ENCODE measurements around the gene ARSB. TPM values are rescaled to one million over a fixed set of nuclear protein-coding genes. Genes with fewer than 3 reads are reported as not detected.

ARSB gene
- total RNA-seq, 1 donor from 2014 or later: 1.8 TPM

DNA sequence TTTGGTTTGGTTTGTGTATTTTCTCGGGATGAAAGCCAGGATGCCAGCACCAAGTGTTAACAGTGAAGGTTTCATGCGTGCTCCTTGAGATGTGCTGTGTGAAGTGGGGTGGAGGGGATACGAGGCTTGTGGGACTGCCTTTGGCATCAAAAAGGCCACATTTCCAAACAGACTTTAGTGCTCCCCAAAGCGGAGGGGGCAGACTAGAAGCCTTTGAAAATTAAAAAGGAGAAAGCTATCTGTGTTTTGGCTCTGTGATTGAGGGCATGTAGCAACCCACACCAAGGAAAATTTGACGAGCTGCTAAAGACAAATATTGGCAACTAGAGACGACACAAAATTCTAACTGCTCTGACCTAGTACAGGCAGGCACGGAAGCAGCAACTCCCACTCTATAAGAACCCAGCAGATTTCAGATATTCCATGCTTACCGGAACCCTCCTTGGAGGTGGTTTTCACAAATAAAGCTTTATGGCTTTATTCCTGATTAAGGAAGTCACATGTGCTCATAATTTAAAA is 154.5 kb downstream of the ARSB start:
- ATAC-seq: no peak

DNA sequence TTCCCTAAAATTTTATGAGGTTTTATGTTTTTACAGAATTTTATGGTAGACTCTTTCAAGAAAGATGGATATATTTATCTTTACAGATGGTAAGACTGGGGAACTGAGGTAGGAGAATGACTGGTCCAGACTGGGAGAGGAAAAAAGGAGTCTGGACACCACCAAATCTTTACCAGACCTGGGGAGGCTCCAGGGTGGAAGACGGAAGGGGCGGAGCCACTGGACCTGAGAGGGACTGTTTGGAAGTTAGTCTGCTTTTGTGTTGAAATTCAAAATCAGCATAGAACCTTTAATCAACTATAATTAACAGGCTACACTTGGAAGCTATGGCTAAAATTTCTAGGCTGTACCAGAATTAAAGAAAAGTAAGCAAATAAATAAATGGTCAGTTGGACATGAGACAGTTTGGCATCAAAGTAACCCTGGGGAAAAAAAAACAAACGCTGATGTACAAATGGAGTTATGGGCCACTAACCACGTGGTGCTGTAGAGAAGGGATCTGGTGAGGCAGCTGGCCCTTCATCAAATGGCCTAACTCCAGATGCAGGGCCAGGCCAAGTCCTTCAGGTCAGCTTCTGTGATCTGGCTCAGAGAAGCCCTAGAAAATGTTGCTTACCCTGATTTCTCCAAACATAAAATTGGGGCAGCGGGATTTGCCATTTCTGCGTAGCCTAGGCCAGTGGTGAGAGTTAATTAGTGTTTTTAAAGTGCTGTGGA is 155.1 kb downstream of the ARSB start:
- ATAC-seq: no peak

DNA sequence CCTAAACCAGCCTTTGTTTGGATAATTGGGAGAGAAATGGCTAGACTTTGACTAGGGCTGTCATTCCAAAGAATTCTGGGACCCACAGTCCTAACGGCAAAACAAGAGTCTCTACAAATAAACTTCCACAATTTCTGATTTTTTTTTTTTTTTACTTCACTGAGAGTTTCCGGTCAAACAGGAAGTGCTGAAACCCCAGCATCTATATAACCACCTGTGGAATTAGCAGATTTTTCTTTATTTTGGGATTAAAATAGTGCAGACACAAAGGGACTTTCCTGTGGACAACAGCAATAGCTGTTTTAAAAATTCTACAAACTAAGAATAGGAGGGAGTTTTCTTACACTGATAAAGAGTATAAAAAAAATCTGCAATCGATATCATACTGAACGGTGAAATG is 157.4 kb downstream of the ARSB start:
- ATAC-seq: no peak

DNA sequence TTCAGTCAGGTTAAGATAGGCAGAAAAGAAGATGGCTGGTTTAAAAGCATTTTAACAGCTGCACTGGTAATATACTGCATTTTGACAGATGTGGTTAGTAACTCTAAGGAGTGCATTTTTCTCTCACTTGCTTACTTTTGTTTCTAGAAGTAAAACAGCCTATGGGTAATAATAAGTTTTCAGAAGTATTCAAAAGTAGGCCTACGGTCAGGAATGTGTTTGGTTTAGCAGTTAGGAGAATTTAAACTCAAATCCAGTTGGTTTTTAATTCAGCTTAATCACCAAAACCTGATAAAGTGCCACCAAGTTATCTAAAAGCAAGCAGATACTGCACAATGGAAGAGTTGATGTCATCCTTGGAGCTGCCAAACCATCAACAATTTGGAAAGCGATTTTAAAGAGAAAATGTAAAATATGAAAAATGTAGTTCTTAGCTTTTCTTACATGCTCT is 160.3 kb downstream of the ARSB start:
- no peak for ATAC-seq

DNA sequence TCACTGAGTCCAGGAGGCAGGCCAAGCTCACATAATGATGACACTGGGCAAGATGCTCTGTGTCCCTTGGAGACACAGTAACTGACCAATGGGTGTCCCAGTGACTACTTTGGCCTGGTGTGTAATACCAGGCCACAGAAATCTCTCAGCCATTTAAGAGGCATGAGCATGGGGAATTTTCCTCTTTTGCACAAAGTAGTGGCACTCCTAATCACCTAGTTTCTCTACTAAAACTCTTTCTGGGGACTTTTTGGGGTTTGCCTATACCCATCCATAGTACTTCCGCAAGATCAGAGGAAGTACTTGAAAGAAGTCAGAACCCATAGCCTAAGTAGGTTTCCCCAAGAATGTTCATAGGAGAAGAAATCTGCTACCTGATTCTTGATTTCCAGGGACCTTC is 161.9 kb downstream of the ARSB start:
- no peak for ATAC-seq

DNA sequence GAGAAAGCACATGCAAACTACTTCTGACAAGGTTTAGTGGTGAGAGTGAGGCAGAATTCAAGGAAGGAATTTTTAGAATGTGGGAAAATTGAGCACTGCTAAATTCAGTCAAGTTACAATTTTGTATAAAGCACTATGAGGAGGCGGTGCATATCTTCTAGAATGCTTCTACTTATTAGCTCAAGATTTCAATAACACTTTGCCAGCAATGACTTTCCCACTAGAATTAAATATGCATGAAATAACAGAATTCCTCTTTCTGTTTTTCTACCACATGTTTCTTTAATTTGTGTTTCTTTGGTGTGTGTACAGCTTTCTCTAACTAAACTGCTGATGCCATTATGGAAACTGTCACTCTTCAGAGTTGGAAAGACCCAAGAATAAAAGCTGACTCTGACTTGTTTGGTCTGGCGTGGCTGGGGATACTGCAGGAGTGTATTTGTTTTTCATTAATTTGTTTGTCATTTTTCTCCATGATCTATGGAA is 163.5 kb downstream of the ARSB start:
- no peak for ATAC-seq

DNA sequence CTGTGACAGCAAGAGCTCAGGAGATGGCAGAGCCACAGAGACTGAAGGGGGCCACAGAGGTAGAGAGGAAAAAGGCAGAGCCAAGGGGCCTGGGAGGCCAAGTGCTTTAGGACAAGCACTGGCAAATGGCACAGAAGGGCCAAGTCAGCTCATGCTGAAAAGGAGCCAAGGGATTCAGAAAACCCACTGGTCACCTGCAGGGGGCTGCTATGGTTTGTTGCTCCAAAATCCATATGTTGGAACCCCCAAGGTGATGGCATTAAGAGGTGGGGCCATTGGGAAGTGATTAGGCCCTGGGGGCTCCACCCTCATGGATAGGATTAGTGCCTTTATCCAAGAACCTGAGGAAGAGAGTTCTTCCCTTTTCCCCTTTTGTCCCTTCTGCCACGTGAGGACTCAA is 165.4 kb downstream of the ARSB start:
- ATAC-seq: no peak

DNA sequence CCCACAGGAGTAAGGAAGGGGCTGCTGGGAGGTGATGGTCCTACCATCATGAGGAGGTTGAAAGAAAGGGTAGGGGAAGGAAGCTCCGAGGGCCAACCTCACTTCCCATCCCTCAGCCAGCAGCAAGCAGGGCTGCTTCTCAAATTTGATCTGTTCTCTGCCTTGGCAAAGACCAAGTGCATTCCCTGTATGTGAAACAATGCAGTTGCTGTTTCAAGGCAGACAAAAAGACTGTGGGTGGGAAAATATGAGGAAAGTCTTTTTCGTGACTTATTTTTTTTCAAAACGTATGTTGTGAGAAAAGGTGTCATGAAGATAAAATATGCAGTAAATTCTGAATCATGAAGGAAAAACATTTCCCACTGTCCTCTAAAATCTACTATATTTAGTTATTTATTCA is 165.9 kb downstream of the ARSB start:
- ATAC-seq: no peak

DNA sequence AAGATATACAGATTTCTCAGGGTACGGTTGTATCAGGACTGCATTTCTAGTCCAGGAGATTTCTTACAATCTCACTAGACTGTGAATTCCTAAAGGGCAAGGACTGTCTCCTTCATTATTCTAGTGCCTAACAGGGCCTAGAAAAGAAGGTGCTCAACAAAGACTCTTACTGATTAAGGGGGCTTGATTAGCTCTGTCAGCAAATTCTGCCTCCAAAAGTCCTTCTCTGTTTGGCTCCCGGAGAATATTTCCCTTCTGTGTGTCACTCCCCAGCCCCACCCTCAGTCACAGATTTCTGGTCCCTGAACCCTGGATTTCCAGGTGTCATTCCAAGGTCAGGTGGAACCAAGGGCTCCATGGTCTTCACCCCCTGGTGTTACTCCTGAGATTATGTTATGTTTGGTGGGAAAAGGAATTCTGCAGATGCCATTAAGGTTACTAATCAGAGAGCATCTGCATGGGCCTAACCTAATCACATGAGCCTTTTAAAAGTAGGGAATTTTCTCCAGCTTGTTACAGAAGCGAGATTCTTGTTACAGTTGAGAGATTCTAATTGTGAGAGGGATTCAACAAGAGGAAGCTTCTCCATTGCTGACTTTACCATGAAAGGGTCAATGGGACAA is 168.9 kb downstream of the ARSB start:
- no peak for ATAC-seq

DNA sequence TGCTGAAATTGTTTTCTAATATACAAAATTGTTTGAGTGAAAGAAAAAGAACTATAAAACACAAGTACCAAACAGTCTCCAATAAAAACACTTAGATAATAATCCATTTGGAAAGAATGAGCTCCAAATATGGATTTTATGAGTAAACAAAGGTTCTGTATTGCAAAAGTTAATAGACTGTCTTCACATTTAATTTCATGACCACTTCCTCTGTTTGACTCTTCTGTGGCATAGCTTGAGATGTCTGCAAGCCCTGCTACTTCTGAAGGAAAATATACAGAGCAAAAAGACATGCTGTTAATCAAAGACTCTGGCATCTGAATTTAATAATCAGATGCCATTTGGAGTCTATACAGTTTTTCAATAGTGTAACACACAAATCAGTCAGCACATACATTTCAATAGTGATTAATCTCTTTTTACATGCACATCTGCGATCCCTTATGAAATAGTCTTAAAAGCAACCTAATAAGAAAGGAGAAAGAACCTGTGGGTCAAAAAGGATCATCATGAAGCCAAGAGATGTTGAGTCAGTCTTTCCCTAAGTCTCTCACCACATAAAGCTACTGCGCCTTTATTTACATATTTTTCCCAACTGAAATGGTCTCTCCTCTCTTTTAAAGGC is 171.1 kb downstream of the ARSB start:
- no peak for ATAC-seq

DNA sequence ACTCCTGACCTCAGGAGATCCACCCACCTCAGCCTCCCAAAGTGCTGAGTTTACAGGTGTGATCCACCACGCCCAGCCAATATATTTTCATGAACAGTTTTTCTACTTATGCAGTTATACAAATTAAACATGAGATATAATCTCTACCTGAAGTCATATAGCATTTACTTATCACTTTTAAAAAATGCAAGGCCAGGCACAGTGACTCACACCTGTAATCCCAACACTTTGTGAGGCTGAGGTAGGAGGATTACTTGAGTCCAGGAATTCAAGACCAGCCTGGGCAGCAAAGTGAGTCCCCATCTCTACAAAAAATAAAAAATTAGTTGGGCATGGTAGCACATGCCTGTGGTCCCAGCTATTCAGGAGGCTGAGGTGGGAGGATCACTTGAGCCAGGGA is 171.8 kb downstream of the ARSB start:
- no peak for ATAC-seq

DNA sequence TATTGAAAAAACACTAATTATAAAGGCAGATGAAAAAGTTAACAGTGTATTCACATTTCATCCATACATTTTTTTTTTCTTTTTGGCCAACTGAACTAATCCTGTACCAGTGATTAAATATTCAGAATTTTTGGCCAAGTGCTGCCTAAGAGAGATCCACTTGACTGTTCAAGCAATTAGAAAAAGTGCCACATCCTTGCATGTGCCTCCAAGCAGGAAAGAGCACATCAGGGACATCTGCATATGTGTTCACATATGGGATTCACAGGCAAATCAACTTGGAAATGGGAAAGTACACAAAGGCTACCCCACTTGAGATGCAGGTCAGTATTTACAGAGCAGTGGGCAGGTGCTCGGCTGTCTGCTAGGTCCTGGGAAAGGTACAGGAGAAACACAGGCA is 173.2 kb downstream of the ARSB start:
- no peak for ATAC-seq

DNA sequence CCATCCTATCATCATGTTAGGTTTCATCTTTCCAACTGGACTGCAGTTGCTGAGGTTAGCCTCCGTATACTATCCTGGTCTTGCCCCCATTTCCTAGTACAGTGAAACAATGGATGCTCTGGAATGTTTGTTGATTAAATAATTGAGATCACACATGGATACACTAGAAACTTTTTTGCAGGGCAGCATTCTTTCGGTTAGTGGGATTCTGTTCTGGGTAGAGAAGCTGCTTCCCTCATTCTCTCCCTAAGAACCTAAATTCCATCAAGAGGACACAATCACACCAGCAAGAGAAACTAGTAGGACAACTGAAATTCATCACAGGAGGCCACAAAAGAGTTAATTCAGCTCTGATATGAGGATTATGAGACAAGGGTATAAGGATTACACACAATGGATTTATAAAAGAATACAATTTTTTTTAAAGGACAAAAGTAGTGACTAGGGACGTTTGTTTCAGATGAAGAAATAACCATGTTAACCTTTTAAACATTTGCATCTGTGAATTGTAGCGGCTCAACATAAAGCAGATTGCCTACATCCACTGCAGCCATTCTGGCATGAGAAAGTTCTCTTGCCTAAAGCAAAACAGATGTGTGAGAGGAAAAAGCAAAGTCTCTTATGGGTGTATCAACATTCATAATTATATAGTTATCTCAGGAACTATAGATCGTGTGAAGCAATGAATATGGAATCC is 173.8 kb downstream of the ARSB start:
- ATAC-seq: no peak

DNA sequence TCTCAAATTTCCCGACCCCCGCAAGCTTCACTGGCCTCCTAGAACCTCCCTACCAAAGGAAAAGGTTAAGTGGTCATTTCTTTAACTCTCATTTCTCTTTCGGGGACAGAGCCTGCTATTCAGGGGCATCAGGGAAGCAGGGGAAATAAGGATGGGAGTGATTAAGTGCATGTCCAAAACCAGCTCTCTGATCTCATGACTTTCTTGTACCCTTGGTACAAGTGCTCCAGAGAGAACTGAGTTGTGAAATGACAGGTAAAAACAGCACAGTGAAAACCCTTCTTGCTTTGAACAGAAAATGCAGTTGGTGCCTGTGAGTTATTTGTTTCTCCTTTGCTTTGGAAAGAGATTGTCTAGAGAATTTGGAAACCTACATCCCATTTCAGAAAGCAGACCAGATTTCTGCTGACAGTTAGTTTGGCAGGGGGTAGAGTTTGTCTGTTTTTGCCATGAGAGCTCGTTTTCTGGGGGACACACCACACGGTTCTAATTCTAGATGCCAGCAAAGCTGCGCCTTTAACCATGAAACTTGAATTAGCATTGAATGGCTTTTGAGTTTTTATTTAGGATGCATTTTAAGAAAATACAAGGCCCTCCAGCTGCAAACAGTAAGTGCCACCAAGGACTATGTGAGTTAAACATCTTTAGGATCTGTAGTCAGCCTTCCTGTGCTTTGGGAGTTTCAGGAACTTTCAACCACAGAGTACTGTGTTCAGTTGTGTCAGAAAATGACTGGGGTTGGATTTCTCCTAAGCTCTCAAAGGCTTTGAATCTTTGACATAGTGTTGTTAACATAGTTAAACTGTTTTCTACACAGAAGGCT is 174.8 kb downstream of the ARSB start:
- ATAC-seq: no peak

DNA sequence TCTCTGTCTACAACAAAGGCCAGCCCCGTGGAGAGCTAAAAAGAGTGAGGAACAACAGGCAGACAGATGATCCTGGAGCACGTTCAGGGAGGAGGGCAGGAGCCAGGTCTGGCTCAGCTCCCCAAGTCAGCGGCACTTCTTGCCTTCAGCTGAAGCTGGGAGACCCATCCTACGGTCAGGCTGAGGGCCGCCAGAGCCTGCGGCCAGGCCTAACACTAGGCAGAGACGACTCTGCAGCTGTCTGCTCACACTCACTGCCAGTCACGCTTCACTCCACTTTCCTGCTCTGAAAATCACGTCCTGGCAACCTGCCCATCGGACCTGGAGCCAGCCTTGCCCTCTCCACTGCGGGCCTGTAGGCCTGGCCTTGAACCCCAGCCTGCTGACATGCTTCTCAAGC is 175.7 kb downstream of the ARSB start:
- no peak for ATAC-seq

DNA sequence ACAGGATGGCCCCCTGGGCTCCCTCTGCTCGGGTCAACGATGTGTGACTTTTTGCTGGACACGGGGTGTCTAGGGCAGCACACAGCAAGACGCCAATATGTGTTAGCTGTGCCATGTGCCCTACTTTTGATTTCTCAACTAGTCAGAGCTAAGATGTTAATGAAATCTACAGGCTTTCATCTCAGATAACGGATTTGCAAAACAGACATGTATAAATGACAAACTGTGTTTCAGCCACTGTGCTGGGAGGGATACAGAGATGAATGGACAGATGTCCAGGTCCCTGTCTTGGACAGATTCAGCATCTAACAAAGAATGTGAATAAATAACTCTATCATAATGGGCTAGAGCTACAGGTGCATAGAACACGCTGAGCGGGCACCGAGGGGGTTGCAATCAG is 176.3 kb downstream of the ARSB start:
- ATAC-seq: no peak

DNA sequence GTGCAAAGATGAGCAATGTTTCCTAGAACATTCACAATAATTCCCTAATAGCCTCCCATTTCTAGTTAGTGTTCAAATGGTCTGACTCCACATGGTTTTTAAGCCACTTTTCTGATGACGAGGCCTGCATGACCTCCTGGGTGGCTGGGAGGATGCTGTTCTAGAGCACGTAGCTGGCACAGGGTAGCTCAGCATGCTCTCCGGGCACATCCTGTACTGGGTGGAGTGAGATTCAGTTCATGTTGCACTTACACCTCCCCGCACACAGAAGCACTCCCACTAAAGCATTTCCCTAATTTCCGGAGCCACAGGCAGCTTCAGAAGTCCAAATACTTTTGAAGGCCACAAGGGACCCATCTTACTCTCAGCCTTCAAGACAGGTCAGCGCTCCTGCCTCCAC is 176.7 kb downstream of the ARSB start:
- peak; percentile 46 for ATAC-seq

DNA sequence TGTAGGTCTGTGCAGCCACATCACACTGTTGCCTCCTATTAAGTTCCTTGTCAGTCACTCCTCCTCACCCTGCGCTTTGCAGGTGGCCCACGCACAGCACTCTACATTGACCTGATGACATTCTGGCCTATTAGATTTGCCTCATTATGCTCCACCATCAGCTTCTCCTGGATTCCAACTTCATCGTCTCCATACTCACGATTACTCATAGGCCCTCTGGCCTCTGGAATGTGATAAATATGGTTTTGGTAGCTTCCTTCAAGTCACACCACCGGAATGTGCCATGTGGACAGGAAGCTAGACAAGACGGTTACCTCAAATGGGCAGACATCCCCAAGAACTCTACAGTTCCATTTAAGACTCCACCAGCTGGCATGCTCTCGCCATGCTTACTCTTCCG is 178.6 kb downstream of the ARSB start:
- ATAC-seq: no peak

DNA sequence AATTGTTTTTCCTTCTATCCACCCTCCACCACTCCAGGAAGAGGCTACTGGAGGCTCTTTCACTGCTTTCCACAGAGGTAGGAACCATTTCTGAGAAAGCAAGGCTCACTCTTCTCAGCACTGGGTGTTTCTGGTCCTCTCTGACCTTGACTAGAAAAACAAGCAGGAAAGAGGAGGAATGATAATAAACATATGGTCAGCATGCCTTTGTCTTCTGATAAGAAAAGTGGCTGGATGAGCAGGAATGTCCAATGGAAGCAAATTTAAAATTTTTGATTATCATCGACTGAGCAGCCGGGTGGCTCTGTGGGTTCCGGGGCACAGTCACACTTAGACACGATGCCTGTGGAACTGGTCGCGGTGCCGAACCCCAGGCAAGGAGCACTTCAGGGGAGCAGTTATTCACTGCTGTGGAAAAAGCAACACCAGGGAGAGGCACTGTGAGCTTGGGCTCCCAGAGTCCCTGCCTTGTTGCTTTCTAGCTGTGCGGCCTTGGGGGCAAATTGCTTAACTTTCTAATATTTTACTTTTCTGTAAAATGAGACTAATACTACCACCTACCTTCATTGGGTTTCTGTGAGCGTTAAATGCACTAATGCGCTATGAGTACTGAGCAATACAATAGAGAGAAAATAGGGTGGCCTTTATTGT is 179.5 kb downstream of the ARSB start:
- no peak for ATAC-seq

DNA sequence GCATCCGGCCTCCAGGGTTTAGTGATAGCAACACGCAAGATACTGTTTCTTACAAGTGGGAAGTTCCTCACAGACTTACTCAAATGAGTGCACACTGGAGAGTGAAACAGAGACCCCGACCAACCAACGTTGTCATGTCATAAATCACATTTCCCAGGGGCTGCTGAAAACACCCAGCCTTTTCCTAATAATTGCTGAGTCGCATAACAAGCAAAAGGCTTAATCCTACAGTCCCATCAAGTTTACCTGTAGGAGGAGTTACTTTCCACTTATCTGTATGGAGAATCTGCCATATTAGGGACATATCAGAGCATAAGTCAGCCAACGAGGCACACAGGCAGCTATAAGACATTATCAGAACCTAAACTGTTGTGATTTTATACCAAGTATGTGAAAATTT is 180.1 kb downstream of the ARSB start:
- no peak for ATAC-seq

DNA sequence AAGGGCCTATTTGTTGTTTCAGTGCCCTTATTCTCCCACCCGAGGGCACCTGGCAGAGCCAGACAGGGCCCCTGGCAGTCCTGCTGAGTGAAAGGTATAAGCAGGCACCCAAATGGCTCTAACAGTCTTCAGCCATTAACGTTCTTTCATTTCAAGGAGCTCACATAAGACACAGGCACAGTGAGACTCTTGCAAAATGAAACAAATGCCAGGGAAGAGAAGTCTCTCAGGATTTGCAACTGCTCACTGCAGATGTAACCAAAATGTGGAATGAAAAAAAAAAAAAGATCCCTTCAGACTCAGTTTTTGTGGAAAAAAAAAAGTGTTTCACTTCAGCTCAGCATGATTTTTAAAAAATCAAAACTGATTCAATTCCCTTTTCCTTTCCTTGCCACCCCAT is 181.2 kb downstream of the ARSB start:
- no peak for ATAC-seq

DNA sequence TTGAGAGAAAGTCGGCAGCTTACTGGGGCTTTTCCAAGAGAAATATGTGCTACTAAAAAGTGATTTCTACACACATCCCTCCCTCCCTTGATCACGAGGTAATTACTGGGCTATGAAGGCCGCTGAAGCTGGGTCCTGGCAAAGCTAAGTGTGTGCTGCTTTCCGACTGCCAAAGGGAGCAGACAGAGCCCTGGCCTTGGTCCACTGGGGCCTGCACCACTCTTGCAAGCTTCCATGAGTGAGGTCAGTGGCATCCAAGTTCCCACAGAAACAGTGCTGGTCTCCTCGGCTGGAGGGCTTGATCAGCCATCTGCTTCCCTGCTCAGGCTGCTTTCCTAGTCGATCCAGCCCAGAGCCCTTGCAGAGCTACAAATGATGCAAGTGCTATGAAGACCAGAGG is 181.8 kb downstream of the ARSB start:
- no peak for ATAC-seq

All from esophagus mucosa (tissue), 1 donor.